ENCODE data around the gene UNK.
"Not testable (repeated sequence)": the region's sequence is repeated elsewhere in the genome, so short reads cannot be mapped to it uniquely, and the experiment has no call there.

UNK gene

GRCh38 chr17:75774991-75775668 is 9.5 kb upstream of the UNK start:
- no peak for DNase-seq

- DNase-seq, result no peak
Observed at GRCh38 chr17:75776386-75777295, 8.0 kb upstream of the UNK start.

- no peak for DNase-seq
Observed at GRCh38 chr17:75777296-75777922, 7.2 kb upstream of the UNK start.

- not testable (repeated sequence) for DNase-seq
Observed at GRCh38 chr17:75778066-75778860, 6.3 kb upstream of the UNK start.

GRCh38 chr17:75778861-75779249 is 5.8 kb upstream of the UNK start:
- DNase-seq, result no peak

GRCh38 chr17:75779250-75779986 is 5.2 kb upstream of the UNK start:
- DNase-seq, result peak; percentile 100

- DNase-seq, result no peak
Observed at GRCh38 chr17:75779987-75780889, 4.4 kb upstream of the UNK start.

- peak; percentile 25 for DNase-seq
Observed at GRCh38 chr17:75783069-75783783, 1.4 kb upstream of the UNK start.

GRCh38 chr17:75783803-75784472 is 668 bp upstream of the UNK start:
- no peak for DNase-seq

GRCh38 chr17:75785016-75785890 is 647 bp downstream of the UNK start:
- DNase-seq, result peak; percentile 85

GRCh38 chr17:75791254-75791653 is 6.6 kb downstream of the UNK start:
- DNase-seq, result no peak

GRCh38 chr17:75793460-75793859 is 8.9 kb downstream of the UNK start:
- DNase-seq, result no peak

- DNase-seq, result no peak
Observed at GRCh38 chr17:75795820-75796607, 11.4 kb downstream of the UNK start.

GRCh38 chr17:75799402-75799801 is 14.8 kb downstream of the UNK start:
- DNase-seq, result no peak

GRCh38 chr17:75803883-75804282 is 19.3 kb downstream of the UNK start:
- no peak for DNase-seq

- no peak for DNase-seq
Observed at GRCh38 chr17:75806822-75807500, 22.4 kb downstream of the UNK start.

GRCh38 chr17:75807861-75808260 is 23.3 kb downstream of the UNK start:
- DNase-seq, result no peak
